K562 (cell line): ENCODE measurements around the gene ZBTB16. TPM values are rescaled to one million over a fixed set of nuclear protein-coding genes. Genes with fewer than 3 reads are reported as not detected.

Experiments
- ATAC-seq: fragments of 200-7000 bp; cut with Tn5 transposase; 3 replicates; pipeline ENCODE4 v1.9.1; 2020; ENCODE audit warnings: moderate library complexity
- BruUV-seq: library from RNA; stranded (reverse); fragments of 400-500 nt; replicated peaks from 2 replicates; lab custom pipeline; 2021; lab: Mats Ljungman, UMichigan
- CTCF ChIA-PET: fragments of 300-600 bp; formaldehyde crosslinking; extraction: SDS; loops from one replicate; lab custom pipeline; 2021; ENCODE audit warnings: low intra/inter-chr PET ratio; lab: Yijun Ruan, JAX
- POLR2A ChIA-PET: fragments of 300-600, 350-650 bp; sonication (Branson Sonifier 250); formaldehyde crosslinking; extraction: SDS; loops from one replicate; lab custom pipeline; 2021; ENCODE audit warnings: antibody characterized with exemption, inconsistent platforms; lab: Yijun Ruan, JAX
- DNase-seq, 4 experiments: peaks; one replicate each; pipeline versions ENCODE4 v3.0.0 to v3.0.0-alpha.2; 2011 to 2018; ENCODE audit warnings: low spot score in 3 of 4, mixed read lengths in 3 of 4; ENCODE audit errors: extremely low read depth in 1 of 4
- FAIRE-seq: peaks from 2 replicates; lab custom pipeline; 2011; peaks lifted over from hg19 to GRCh38; lab: Jason Lieb, UNC
- H2AFZ ChIP-seq: 2 replicates; pipeline ENCODE4 v1.6.0; 2011; ENCODE audit warnings: low read depth, low read length, control low read depth, inconsistent platforms
- H3K27ac ChIP-seq: fragments of 200-600 bp; 3 replicates; pipeline ENCODE4 v1.8.0; 2011; ENCODE audit warnings: low read depth, mild to moderate bottlenecking, control low read depth, inconsistent platforms, low read length, moderate library complexity, mixed read lengths; ENCODE audit errors: extremely low read depth
- H3K27me3 ChIP-seq, 2 experiments: fragments of 300-600 bp in 1 of 2; 2 replicates in 1 of 2; 3 replicates in 1 of 2; pipeline versions ENCODE4 v1.6.0 to v1.8.0; 2011; ENCODE audit warnings: inconsistent platforms in 2 of 2, low read length in 2 of 2, mild to moderate bottlenecking in 1 of 2, mixed read lengths in 1 of 2, moderate library complexity in 1 of 2; ENCODE audit not compliant: control insufficient read depth in 2 of 2, insufficient read depth in 2 of 2
- H3K36me3 ChIP-seq: fragments of 300-600 bp; 3 replicates; pipeline ENCODE4 v1.8.0; 2011; ENCODE audit warnings: mild to moderate bottlenecking, low read length, inconsistent platforms; ENCODE audit not compliant: control insufficient read depth, insufficient read depth
- H3K4me1 ChIP-seq, 2 experiments: fragments of 200-600 bp in 1 of 2; replicated peaks in 1 of 2; 2 replicates in 1 of 2; 3 replicates in 1 of 2; pipeline versions ENCODE4 v1.5.1 to v1.8.0; 2011; ENCODE audit warnings: inconsistent platforms in 2 of 2, low read length in 2 of 2, mild to moderate bottlenecking in 1 of 2, mixed read lengths in 1 of 2, moderate library complexity in 1 of 2; ENCODE audit not compliant: control insufficient read depth in 2 of 2, insufficient read depth in 2 of 2
- H3K4me2 ChIP-seq: 2 replicates; pipeline ENCODE4 v1.6.1; 2011; ENCODE audit warnings: low read length, control low read depth, inconsistent platforms, mixed read lengths; ENCODE audit not compliant: insufficient read depth
- H3K4me3 ChIP-seq: fragments of 200-600 bp; sonication (generic), shearing (Covaris generic); 2 replicates; pipeline ENCODE4 v1.5.1; 2016; ENCODE audit warnings: control low read depth, inconsistent platforms
- H3K79me2 ChIP-seq: fragments of 200-600 bp; 3 replicates; pipeline ENCODE4 v1.8.0; 2011; ENCODE audit warnings: low read length, inconsistent platforms; ENCODE audit not compliant: control insufficient read depth, insufficient read depth
- H3K9ac ChIP-seq, 2 experiments: 2 replicates each; pipeline versions ENCODE4 v1.6.0 to v1.6.1; 2011; ENCODE audit warnings: low read depth in 2 of 2, low read length in 2 of 2, control low read depth in 1 of 2, inconsistent platforms in 1 of 2, mild to moderate bottlenecking in 1 of 2, mixed read lengths in 1 of 2; ENCODE audit not compliant: insufficient read depth in 1 of 2
- H3K9me1 ChIP-seq: one replicate; pipeline ENCODE4 v1.6.0; 2011; ENCODE audit warnings: inconsistent platforms, mild to moderate bottlenecking, low read length, moderate library complexity; ENCODE audit not compliant: control insufficient read depth, insufficient read depth
- H3K9me3 ChIP-seq: replicated peaks from 2 replicates; pipeline ENCODE4 v1.5.1; 2011; ENCODE audit warnings: low read depth, low read length, inconsistent platforms; ENCODE audit not compliant: control insufficient read depth, insufficient read depth
- H4K20me1 ChIP-seq: replicated peaks from 2 replicates; pipeline ENCODE4 v1.6.1; 2011; ENCODE audit warnings: low read length, inconsistent platforms, mixed read lengths; ENCODE audit not compliant: control insufficient read depth, insufficient read depth
- CCNT2 ChIP-seq: IDR thresholded peaks from 2 replicates; pipeline ENCODE4 v1.6.1; 2011; ENCODE audit warnings: borderline replicate concordance, low read depth, mild to moderate bottlenecking, moderate library complexity, mixed read lengths, low read length; ENCODE audit not compliant: insufficient read length; ENCODE audit errors: extremely low read depth
- CSDE1 ChIP-seq, 2 experiments: fragments of 450-650 bp; IDR thresholded peaks; 2 replicates each; pipeline ENCODE4 v1.6.1; 2016; ENCODE audit warnings: mild to moderate bottlenecking in 1 of 2
- FUS ChIP-seq: fragments of 200-400 bp; formaldehyde crosslinking; optimal IDR thresholded peaks from 2 replicates; pipeline ENCODE3; 2017; ENCODE audit warnings: low read depth, low read length
- NRF1 ChIP-seq, 2 experiments: fragments of 450-650 bp; IDR thresholded peaks in 1 of 2; conservative IDR thresholded peaks in 1 of 2; 2 replicates each; pipeline ENCODE4 v1.6.1; 2014; ENCODE audit warnings: mild to moderate bottlenecking in 2 of 2
- PHF21A ChIP-seq: fragments of 450-650 bp; IDR thresholded peaks from 2 replicates; pipeline ENCODE4 v1.6.1; 2017; ENCODE audit warnings: low read depth, borderline replicate concordance
- SMARCC2 ChIP-seq: fragments of 450-650 bp; IDR thresholded peaks from 2 replicates; pipeline ENCODE4 v1.6.1; 2017; ENCODE audit warnings: antibody characterized with exemption, moderate library complexity, mild to moderate bottlenecking, low read depth
- TFE3 ChIP-seq: fragments of 450-650 bp; formaldehyde crosslinking; IDR thresholded peaks from 2 replicates; pipeline ENCODE4 v1.4.0; 2020; ENCODE audit warnings: mild to moderate bottlenecking, mixed read lengths
- WGBS: fragments of 100-300 bp; shearing (Covaris generic); methylation state at CpG from one replicate; pipeline ENCODE4 v1.1.6; 2016; ENCODE audit warnings: low coverage, mixed read lengths; ENCODE audit not compliant: insufficient coverage; ENCODE audit errors: missing lambda C conversion rate; 5-methylcytosine and 5-hydroxymethylcytosine counted together
- in situ Hi-C: fragments of 300-500 bp; cut with MboI; formaldehyde crosslinking; loops from 4 replicates; pipeline ENCODE4 v1.15.0; 2018; ENCODE audit warnings: inconsistent platforms, mixed read lengths
- intact Hi-C: fragments of 100-400 bp; cut with micrococcal nuclease; formaldehyde crosslinking; loops from 2 replicates; pipeline ENCODE4 v1.14.2; 2022
- polyA plus RNA-seq, 8 experiments: library from polyadenylated mRNA; depleted of rRNA in 4 of 8; stranded (reverse) in 5 of 8; unstranded in 3 of 8; fragments of >200 nt; fragmentation: Nextera tagmentation in 2 of 8; fragmentation: Illumina TruSeq in 1 of 8; extraction: Ambion mirVana in 2 of 8; extraction: Trizol in 1 of 8; gene quantifications; 2 replicates each; pipeline versions ENCODE4 v1.2.1 to v1.2.3, GENCODE V29; 2011 to 2014; ENCODE audit warnings: inconsistent platforms in 1 of 8, missing spikeins in 1 of 8
- total RNA-seq, 7 experiments: library from RNA; depleted of rRNA in 6 of 7; stranded (reverse); fragments of >200 nt in 6 of 7; fragmentation: Illumina TruSeq in 2 of 7; extraction: Trizol in 2 of 7; gene quantifications; 2 replicates each; pipeline versions ENCODE4 v1.2.1 to v1.2.3, GENCODE V29; 2011 to 2021; ENCODE audit warnings: low replicate concordance in 1 of 7
- TF ChIP-seq, protein P1 (sequence below): fragments of 250-450 bp; sonication (Bioruptor Pico); IDR thresholded peaks from 2 replicates; pipeline ENCODE4 v1.9.0; 2021; ENCODE audit warnings: mild to moderate bottlenecking, inconsistent platforms

ZBTB16 gene
- total and polyA plus RNA-seq, 9 of the 15 experiments (the other 6 are each of a cell fraction or from before 2014, with no cell fraction given): 0.06 to 0.40 (median 0.24) TPM; not detected in 4

- DNase-seq (no peak), ATAC-seq (no peak), FAIRE-seq (no peak)
- intact Hi-C loops: no loop called here
- peaks cover 0 to 4% of the 10 kb centered on the region in 2 experiments; a peak in 2 of 5 replicates for H3K4me1 ChIP-seq
- no peaks in the 10 kb centered on the region for H3K9me3 ChIP-seq
- in situ Hi-C loops: loop anchor here (10.0 kb wide), 2 partner anchors 481 to 1449 kb away; no protein-coding TSS in a partner anchor
- H3K9me1 ChIP-seq: no peaks in the 10 kb centered on the region
- H3K4me3 ChIP-seq: no peak overlapping the region
- ChIA-PET POLR2A (interaction anchor here (0.6 to 1.3 kb wide), 3 partner anchors 68 to 407 kb away, joined by 3 to 4 read pairs (median 3); no protein-coding TSS in a partner anchor), CTCF (interaction anchor here (0.6 kb wide), 1 partner anchor 480 kb away, joined by 3 read pairs; no protein-coding TSS in a partner anchor)
- no peak overlapping the region for H2AFZ ChIP-seq
- no TSS peak for BruUV-seq
- no peaks in the 10 kb centered on the region for H3K36me3 ChIP-seq
- peaks cover 0 to 5% of the 10 kb centered on the region in 2 experiments; a peak in 1 of 5 replicates for H3K27me3 ChIP-seq
- H3K27ac ChIP-seq: no peak overlapping the region
- 36% methylated on average over 3 of the region's 3 CpGs for WGBS
- TF ChIP-seq SMARCC2: no peak
- TF ChIP-seq, protein P1, sequence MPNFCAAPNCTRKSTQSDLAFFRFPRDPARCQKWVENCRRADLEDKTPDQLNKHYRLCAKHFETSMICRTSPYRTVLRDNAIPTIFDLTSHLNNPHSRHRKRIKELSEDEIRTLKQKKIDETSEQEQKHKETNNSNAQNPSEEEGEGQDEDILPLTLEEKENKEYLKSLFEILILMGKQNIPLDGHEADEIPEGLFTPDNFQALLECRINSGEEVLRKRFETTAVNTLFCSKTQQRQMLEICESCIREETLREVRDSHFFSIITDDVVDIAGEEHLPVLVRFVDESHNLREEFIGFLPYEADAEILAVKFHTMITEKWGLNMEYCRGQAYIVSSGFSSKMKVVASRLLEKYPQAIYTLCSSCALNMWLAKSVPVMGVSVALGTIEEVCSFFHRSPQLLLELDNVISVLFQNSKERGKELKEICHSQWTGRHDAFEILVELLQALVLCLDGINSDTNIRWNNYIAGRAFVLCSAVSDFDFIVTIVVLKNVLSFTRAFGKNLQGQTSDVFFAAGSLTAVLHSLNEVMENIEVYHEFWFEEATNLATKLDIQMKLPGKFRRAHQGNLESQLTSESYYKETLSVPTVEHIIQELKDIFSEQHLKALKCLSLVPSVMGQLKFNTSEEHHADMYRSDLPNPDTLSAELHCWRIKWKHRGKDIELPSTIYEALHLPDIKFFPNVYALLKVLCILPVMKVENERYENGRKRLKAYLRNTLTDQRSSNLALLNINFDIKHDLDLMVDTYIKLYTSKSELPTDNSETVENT (CRISPR knock-in tag): no peak
- no peak for TF ChIP-seq FUS
- no peak for TF ChIP-seq NRF1 (conservative IDR thresholded peaks at IDR 0.05 in 1 of 2, IDR thresholded peaks at IDR 0.05 in 1 of 2)
- no peak for TF ChIP-seq PHF21A
- no peak for TF ChIP-seq CCNT2
- TF ChIP-seq TFE3: no peak
- TF ChIP-seq CSDE1 (IDR thresholded peaks at IDR 0.05): no peak
- TF ChIP-seq, all 486 proteins: peak for 0
- Histone ChIP-seq H4K20me1 (no peaks in the 10 kb centered on the region), H3K4me2 (no peak overlapping the region), H3K9ac (no peak overlapping the region), H3K79me2 (no peaks in the 10 kb centered on the region)
Observed at GRCh38 chr11:114283422-114283821, 223.9 kb downstream of the ZBTB16 start.
